MCF 10A (cell line): ENCODE data around the gene ASXL3. TPM values are rescaled to one million over a fixed set of nuclear protein-coding genes. Genes with fewer than 3 reads are reported as not detected.

Source experiments
- BruUV-seq: library from RNA; stranded (reverse); fragments of 400-500 nt; replicated peaks from 2 replicates; lab custom pipeline; 2021; lab: Mats Ljungman, UMichigan
- CTCF ChIA-PET: fragments of 300-600 bp; sonication (Branson Sonifier 250); formaldehyde crosslinking; extraction: SDS; loops from one replicate; lab custom pipeline; 2021; ENCODE audit warnings: antibody characterized with exemption, inconsistent platforms; lab: Yijun Ruan, JAX
- POLR2A ChIA-PET: fragments of 300-600, 350-650 bp; sonication (Branson Sonifier 250); formaldehyde crosslinking; extraction: SDS; loops from one replicate; lab custom pipeline; 2020; ENCODE audit warnings: antibody characterized with exemption, inconsistent platforms; lab: Yijun Ruan, JAX
- DNase-seq: peaks from one replicate; pipeline ENCODE4 v3.0.0-alpha.2; 2018; ENCODE audit not compliant: unreplicated experiment
- H3K27ac Mint-ChIP-seq: one replicate; pipeline ENCODE4 v1.8.0; 2022; ENCODE audit warnings: mild to moderate bottlenecking, low read depth, mixed read lengths; ENCODE audit not compliant: unreplicated experiment
- H3K27me3 Mint-ChIP-seq: one replicate; pipeline ENCODE4 v1.8.0; 2022; ENCODE audit warnings: mixed read lengths; ENCODE audit not compliant: insufficient read depth, unreplicated experiment
- H3K36me3 Mint-ChIP-seq: one replicate; pipeline ENCODE4 v1.8.0; 2022; ENCODE audit warnings: mild to moderate bottlenecking, moderate library complexity, mixed read lengths; ENCODE audit not compliant: insufficient read depth, unreplicated experiment
- H3K4me1 Mint-ChIP-seq: one replicate; pipeline ENCODE4 v1.8.0; 2022; ENCODE audit warnings: mixed read lengths; ENCODE audit not compliant: insufficient read depth, unreplicated experiment
- H3K4me3 Mint-ChIP-seq: one replicate; pipeline ENCODE4 v1.8.0; 2022; ENCODE audit warnings: mild to moderate bottlenecking, moderate library complexity, mixed read lengths; ENCODE audit not compliant: unreplicated experiment
- H3K9me3 Mint-ChIP-seq: one replicate; pipeline ENCODE4 v1.8.0; 2022; ENCODE audit warnings: mixed read lengths; ENCODE audit not compliant: unreplicated experiment
- CTCF ChIP-seq: fragments of 200-600 bp; IDR thresholded peaks from one replicate; pipeline ENCODE4 v1.8.0; 2022; ENCODE audit warnings: antibody characterized with exemption, mild to moderate bottlenecking; ENCODE audit not compliant: unreplicated experiment
- intact Hi-C: fragments of 100-400 bp; cut with micrococcal nuclease; formaldehyde crosslinking; loops from 2 replicates; pipeline ENCODE4 v1.14.1; 2022
- total RNA-seq: library from RNA; stranded (reverse); gene quantifications from 2 replicates; pipeline ENCODE4 v1.2.3, GENCODE V29; 2022

Gene ASXL3
- total RNA-seq, 1 experiment from 2014 or later: not detected

- ChIA-PET POLR2A (interaction anchor here (1.3 kb wide), 1 partner anchor 13 kb away, joined by 3 read pairs; no protein-coding TSS in a partner anchor), CTCF (no interaction called here)
- peak; percentile 9 for DNase-seq
- Mint-ChIP-seq H3K9me3 (peaks cover 11% of the 10 kb centered on the region), H3K27ac (no peak overlapping the region), H3K4me1 (no peaks in the 10 kb centered on the region), H3K27me3 (peaks cover 13% of the 10 kb centered on the region), H3K36me3 (no peaks in the 10 kb centered on the region), H3K4me3 (no peak overlapping the region)
- intact Hi-C loops: no loop called here
- no TSS peak for BruUV-seq
- no peak for TF ChIP-seq CTCF
Observed at GRCh38 chr18:33697498-33697897, 119.5 kb downstream of the ASXL3 start.

- BruUV-seq: no TSS peak
- no peaks in the 10 kb centered on the region for H3K9me3 Mint-ChIP-seq
- DNase-seq: no peak
- intact Hi-C loops: no loop called here
- no peak overlapping the region for H3K27ac Mint-ChIP-seq
- no peaks in the 10 kb centered on the region for H3K27me3 Mint-ChIP-seq
- no peaks in the 10 kb centered on the region for H3K4me1 Mint-ChIP-seq
- no peak for TF ChIP-seq CTCF
- H3K36me3 Mint-ChIP-seq: no peaks in the 10 kb centered on the region
- CTCF ChIA-PET: no interaction called here
- no peak overlapping the region for H3K4me3 Mint-ChIP-seq
- POLR2A ChIA-PET: no interaction called here
Observed at GRCh38 chr18:33699372-33699771, 121.4 kb downstream of the ASXL3 start.

- CTCF ChIA-PET: interaction anchor here (0.6 kb wide), 1 partner anchor 59 kb away, joined by 3 read pairs; no protein-coding TSS in a partner anchor
- Mint-ChIP-seq H3K9me3 (no peaks in the 10 kb centered on the region), H3K36me3 (no peaks in the 10 kb centered on the region), H3K4me3 (no peak overlapping the region), H3K4me1 (no peaks in the 10 kb centered on the region), H3K27me3 (no peaks in the 10 kb centered on the region), H3K27ac (no peak overlapping the region)
- TF ChIP-seq CTCF: no peak
- intact Hi-C loops: no loop called here
- no TSS peak for BruUV-seq
- POLR2A ChIA-PET: no interaction called here
- DNase-seq: no peak
Observed at GRCh38 chr18:33700513-33700976, 122.5 kb downstream of the ASXL3 start.

- Mint-ChIP-seq H3K36me3 (no peaks in the 10 kb centered on the region), H3K9me3 (no peaks in the 10 kb centered on the region), H3K27ac (no peak overlapping the region), H3K27me3 (no peaks in the 10 kb centered on the region), H3K4me1 (no peaks in the 10 kb centered on the region), H3K4me3 (no peak overlapping the region)
- BruUV-seq: no TSS peak
- ChIA-PET POLR2A (no interaction called here), CTCF (no interaction called here)
- no peak for TF ChIP-seq CTCF
- DNase-seq: no peak
- intact Hi-C loops: no loop called here
Observed at GRCh38 chr18:33702625-33703024, 124.6 kb downstream of the ASXL3 start.
